ENCODE measurements around the gene ATF6B. TPM values are rescaled to one million over a fixed set of nuclear protein-coding genes. Genes with fewer than 3 reads are reported as not detected.
A peak's percentile ranks its signal among the peaks of the same experiment; 100 is the strongest.

The ATF6B gene
- total RNA-seq, 1 donor from 2014 or later: 95.0 TPM

DNA sequence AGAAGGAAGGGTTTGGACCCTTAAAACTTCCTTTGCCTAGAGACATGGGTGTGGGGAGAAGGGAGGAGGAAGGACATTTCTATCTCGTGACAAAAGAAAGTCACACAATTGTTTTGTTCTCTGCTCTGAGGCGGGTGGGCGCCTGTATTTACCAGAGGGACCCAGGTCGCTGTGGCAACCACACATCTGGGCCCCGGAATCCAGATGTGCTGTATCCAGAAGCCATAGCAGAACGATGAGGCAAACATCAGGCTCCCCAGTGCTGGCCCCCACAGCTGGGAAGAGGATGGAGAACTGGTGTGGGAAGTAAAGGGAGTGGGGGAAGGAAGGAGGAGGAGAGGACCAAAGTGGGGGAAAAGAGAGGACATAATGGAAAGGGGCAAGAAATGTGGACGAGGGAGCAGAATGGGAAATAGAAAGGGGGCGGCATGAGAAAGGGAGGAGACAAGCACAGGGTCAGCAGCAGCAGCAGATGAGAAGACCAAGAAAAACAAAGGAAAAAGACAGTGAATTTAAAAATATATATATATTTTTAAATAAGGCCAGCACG, 15.5 kb downstream of the ATF6B start:
- no peak for DNase-seq (ENCODE audit: low spot score, unreplicated experiment)
- Mint-ChIP-seq H3K4me1 (ENCODE audit: low read depth) (peaks cover 14% of the 10 kb centered on the region), H3K36me3 (ENCODE audit: insufficient read depth) (peaks cover 11% of the 10 kb centered on the region), H3K27me3 (peaks cover 21% of the 10 kb centered on the region), H3K27ac (no peak overlapping the region), H3K4me3 (ENCODE audit: low read depth) (no peak overlapping the region), H3K9me3 (ENCODE audit: low read depth) (no peaks in the 10 kb centered on the region)
- TF ChIP-seq, protein P1, sequence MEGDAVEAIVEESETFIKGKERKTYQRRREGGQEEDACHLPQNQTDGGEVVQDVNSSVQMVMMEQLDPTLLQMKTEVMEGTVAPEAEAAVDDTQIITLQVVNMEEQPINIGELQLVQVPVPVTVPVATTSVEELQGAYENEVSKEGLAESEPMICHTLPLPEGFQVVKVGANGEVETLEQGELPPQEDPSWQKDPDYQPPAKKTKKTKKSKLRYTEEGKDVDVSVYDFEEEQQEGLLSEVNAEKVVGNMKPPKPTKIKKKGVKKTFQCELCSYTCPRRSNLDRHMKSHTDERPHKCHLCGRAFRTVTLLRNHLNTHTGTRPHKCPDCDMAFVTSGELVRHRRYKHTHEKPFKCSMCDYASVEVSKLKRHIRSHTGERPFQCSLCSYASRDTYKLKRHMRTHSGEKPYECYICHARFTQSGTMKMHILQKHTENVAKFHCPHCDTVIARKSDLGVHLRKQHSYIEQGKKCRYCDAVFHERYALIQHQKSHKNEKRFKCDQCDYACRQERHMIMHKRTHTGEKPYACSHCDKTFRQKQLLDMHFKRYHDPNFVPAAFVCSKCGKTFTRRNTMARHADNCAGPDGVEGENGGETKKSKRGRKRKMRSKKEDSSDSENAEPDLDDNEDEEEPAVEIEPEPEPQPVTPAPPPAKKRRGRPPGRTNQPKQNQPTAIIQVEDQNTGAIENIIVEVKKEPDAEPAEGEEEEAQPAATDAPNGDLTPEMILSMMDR (IDR thresholded peaks at IDR 0.05; ENCODE audit: unreplicated experiment): no peak

DNA sequence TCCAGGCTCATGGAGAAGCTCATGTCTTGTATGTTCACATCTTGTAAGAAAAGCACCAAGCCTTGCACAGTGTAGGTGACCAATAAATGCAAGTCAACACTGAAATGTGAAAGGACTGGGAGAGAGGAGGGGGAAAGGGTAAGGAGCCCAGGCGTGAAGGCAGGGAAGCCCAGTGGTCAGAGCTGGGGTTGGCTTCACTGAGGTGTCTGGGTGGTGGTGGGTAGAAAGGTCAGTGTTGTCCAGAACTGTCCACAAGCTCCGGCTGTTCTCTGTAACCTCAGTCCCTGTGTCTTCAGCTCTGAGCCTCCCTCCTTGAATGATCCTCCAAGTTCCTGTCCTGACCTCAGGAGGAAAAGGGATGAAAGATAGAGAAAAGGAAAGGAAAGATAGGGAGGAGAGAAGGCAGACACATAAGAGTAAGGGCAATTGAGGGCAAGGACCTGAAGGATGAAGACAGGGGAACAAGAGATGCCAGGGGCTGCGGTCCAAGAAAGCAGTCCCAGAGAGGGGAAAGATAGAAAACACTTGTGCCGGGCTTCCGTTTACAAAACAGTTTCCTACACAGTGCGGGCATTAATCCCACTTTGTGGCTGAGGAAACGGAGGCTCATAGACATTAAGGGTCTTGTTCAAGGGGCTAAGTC, 16.5 kb downstream of the ATF6B start:
- TF ChIP-seq, protein P1 (IDR thresholded peaks at IDR 0.05; ENCODE audit: unreplicated experiment): no peak
- H3K4me3 Mint-ChIP-seq (ENCODE audit: low read depth): no peak overlapping the region
- H3K36me3 Mint-ChIP-seq (ENCODE audit: insufficient read depth): peaks cover 9% of the 10 kb centered on the region
- H3K27me3 Mint-ChIP-seq: peaks cover 23% of the 10 kb centered on the region
- peaks cover 14% of the 10 kb centered on the region for H3K4me1 Mint-ChIP-seq (ENCODE audit: low read depth)
- no peak overlapping the region for H3K27ac Mint-ChIP-seq
- H3K9me3 Mint-ChIP-seq (ENCODE audit: low read depth): no peaks in the 10 kb centered on the region
- no peak for DNase-seq (ENCODE audit: low spot score, unreplicated experiment)

DNA sequence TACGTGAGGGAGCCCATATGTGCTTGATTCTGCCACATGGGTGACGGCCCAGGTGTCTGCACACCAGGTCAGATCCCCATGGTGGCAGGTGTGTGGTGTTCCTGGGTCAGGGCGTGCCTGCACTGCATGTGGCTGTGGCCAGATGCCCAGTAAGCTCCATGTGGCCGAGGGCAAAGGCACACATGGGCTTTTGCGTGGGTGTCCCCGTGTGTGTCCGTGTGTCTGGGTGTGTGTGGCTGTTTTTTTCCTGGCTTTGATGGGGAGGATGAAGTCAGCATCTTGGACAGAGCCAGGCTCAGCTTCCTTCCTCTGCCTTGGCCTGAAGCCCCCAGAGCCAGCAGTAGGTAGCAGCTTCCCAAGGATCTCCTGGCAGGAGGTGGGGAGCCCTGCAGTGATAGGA, 17.4 kb downstream of the ATF6B start:
- no peak for DNase-seq (ENCODE audit: low spot score, unreplicated experiment)
- Mint-ChIP-seq H3K9me3 (ENCODE audit: low read depth) (no peaks in the 10 kb centered on the region), H3K36me3 (ENCODE audit: insufficient read depth) (peaks cover 6% of the 10 kb centered on the region), H3K27me3 (peaks cover 23% of the 10 kb centered on the region), H3K4me1 (ENCODE audit: low read depth) (peaks cover 14% of the 10 kb centered on the region), H3K27ac (peak overlapping the region; percentile 16), H3K4me3 (ENCODE audit: low read depth) (no peak overlapping the region)
- TF ChIP-seq, protein P1 (IDR thresholded peaks at IDR 0.05; ENCODE audit: unreplicated experiment): no peak

DNA sequence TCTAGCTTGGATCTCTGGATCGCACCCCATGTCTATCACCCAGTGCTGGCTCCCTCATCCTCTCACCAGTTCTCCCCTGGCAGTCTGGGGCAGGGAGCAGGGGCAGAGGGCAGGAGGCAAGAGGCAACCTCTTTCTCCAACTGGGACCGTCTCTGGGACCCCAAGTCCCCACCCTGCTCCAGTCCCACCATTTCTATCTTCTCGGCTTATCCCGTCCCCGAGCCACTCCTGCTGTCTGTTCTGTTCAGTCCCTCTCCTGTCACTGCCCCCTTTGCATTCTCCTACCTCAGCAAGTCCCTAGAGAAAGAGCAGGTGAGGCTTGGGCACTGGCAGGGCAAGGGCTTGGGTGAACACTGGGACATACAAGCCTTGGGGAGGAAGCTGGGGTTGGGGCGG, 18.3 kb downstream of the ATF6B start:
- peaks cover 4% of the 10 kb centered on the region for H3K36me3 Mint-ChIP-seq (ENCODE audit: insufficient read depth)

DNA sequence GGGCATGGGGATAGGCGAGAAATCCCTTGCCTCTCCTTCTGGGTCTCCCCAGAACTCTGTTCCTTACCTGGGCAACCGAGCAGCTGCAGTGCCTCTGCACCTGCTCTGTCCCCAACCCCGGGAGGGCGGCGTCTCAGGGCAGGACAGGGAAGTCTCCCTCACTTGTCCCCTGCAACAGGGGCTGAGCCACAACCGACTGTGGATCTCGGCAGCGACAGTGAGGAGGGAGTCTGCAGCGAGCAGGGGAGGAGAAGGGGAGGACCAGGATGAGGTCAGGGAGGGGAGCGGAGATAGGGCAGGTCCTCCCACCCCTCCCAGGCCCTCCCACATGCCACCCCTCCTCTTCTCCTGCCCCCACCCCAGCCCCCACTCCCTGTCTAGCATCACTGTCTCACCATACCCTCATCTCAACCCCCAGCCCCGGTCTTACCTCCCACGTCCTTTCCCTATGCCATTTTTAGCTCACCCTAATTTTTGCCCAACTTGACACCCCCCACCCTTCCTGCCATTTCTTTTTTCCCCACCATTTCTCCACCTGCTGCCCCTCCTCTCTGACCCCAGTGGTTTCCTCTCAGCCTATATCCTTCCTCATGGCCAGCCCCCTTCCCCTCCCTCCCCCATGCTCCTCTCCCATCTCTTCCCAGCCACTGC, 18.8 kb downstream of the ATF6B start, which contains the start of gene TNXB:
Gene TNXB, minus strand, starts transcription at position 225 of the 651 bp plus-strand sequence. CDS start 11,140 bp downstream, outside the sequence.
- Mint-ChIP-seq H3K36me3 (ENCODE audit: insufficient read depth) (peaks cover 2% of the 10 kb centered on the region), H3K4me1 (ENCODE audit: low read depth) (peaks cover 14% of the 10 kb centered on the region), H3K27me3 (peaks cover 24% of the 10 kb centered on the region), H3K9me3 (ENCODE audit: low read depth) (no peaks in the 10 kb centered on the region), H3K4me3 (ENCODE audit: low read depth) (no peak within 1 kb of the TSS), H3K27ac (peak within 1 kb of the TSS; percentile 76)
- DNase-seq (ENCODE audit: low spot score, unreplicated experiment): no peak
- TF ChIP-seq, protein P1 (IDR thresholded peaks at IDR 0.05; ENCODE audit: unreplicated experiment): no peak

More for the DNA sequence above, 18.3 kb downstream of the ATF6B start:
- H3K27ac Mint-ChIP-seq: no peak overlapping the region
- H3K9me3 Mint-ChIP-seq (ENCODE audit: low read depth): no peaks in the 10 kb centered on the region
- no peak for DNase-seq (ENCODE audit: low spot score, unreplicated experiment)
- peaks cover 14% of the 10 kb centered on the region for H3K4me1 Mint-ChIP-seq (ENCODE audit: low read depth)
- no peak overlapping the region for H3K4me3 Mint-ChIP-seq (ENCODE audit: low read depth)
- TF ChIP-seq, protein P1 (IDR thresholded peaks at IDR 0.05; ENCODE audit: unreplicated experiment): no peak
- peaks cover 23% of the 10 kb centered on the region for H3K27me3 Mint-ChIP-seq

Measured in progenitor cell of endocrine pancreas (in vitro differentiated cells).